IPS-20b (cell line): ENCODE data around the gene CDCA3.
A peak's percentile ranks its signal among the peaks of the same experiment; 100 is the strongest.
"Not testable (repeated sequence)": the region's sequence is repeated elsewhere in the genome, so short reads cannot be mapped to it uniquely, and the experiment has no call there.

Experiments used
- H3K27ac ChIP-seq: one replicate; pipeline ENCODE4 v1.5.1; 2013; ENCODE audit warnings: low read length
- H3K27me3 ChIP-seq: 2 replicates; pipeline ENCODE4 v1.6.1; 2013; ENCODE audit warnings: mild to moderate bottlenecking, low read length, inconsistent platforms; ENCODE audit not compliant: insufficient read depth
- H3K36me3 ChIP-seq: 2 replicates; pipeline ENCODE4 v1.6.1; 2013; ENCODE audit warnings: low read depth, mild to moderate bottlenecking, inconsistent platforms, low read length, moderate library complexity; ENCODE audit not compliant: insufficient read depth
- H3K4me1 ChIP-seq: 2 replicates; pipeline ENCODE4 v1.6.1; 2013; ENCODE audit warnings: mild to moderate bottlenecking, control low read depth, inconsistent platforms, low read length, moderate library complexity; ENCODE audit not compliant: insufficient read depth
- H3K4me3 ChIP-seq: 2 replicates; pipeline ENCODE4 v1.5.1; 2013; ENCODE audit warnings: mild to moderate bottlenecking, low read length, inconsistent platforms
- H3K9ac ChIP-seq: 2 replicates; pipeline ENCODE4 v1.6.1; 2013; ENCODE audit warnings: low read depth, mild to moderate bottlenecking, inconsistent platforms, low read length, moderate library complexity
- H3K9me3 ChIP-seq: 2 replicates; pipeline ENCODE4 v1.6.1; 2013; ENCODE audit warnings: mild to moderate bottlenecking, low read depth, low read length, inconsistent platforms; ENCODE audit not compliant: insufficient read depth

Gene CDCA3

GRCh38 chr12:6887460-6887859, 36.4 kb upstream of the CDCA3 start:
- Histone ChIP-seq H3K4me3 (no peak overlapping the region), H3K27me3 (no peaks in the 10 kb centered on the region), H3K36me3 (peaks cover 16% of the 10 kb centered on the region), H3K4me1 (peaks cover 20% of the 10 kb centered on the region), H3K9ac (no peak overlapping the region), H3K9me3 (no peaks in the 10 kb centered on the region), H3K27ac (no peak overlapping the region)

GRCh38 chr12:6886206-6886999, 35.3 kb upstream of the CDCA3 start:
- not testable (repeated sequence) for H3K27ac ChIP-seq, H3K27me3 ChIP-seq, H3K9me3 ChIP-seq, H3K4me3 ChIP-seq
- Histone ChIP-seq H3K9ac (peak overlapping the region; percentile 37; the same call in 1 of the 2 replicates), H3K4me1 (peaks cover 20% of the 10 kb centered on the region), H3K36me3 (peaks cover 16% of the 10 kb centered on the region)

GRCh38 chr12:6884539-6884938, 33.5 kb upstream of the CDCA3 start:
- no peaks in the 10 kb centered on the region for H3K27me3 ChIP-seq
- H3K9me3 ChIP-seq, result no peaks in the 10 kb centered on the region
- H3K4me1 ChIP-seq, result peaks cover 15% of the 10 kb centered on the region
- H3K9ac ChIP-seq, result no peak overlapping the region
- no peak overlapping the region for H3K4me3 ChIP-seq
- H3K27ac ChIP-seq, result no peak overlapping the region
- H3K36me3 ChIP-seq, result peaks cover 16% of the 10 kb centered on the region

- H3K9me3 ChIP-seq, result no peaks in the 10 kb centered on the region
- H3K4me3 ChIP-seq, result no peak overlapping the region
- H3K27ac ChIP-seq, result no peak overlapping the region
- H3K9ac ChIP-seq, result no peak overlapping the region
- H3K4me1 ChIP-seq, result peaks cover 15% of the 10 kb centered on the region
- no peaks in the 10 kb centered on the region for H3K27me3 ChIP-seq
- peaks cover 16% of the 10 kb centered on the region for H3K36me3 ChIP-seq
Measured at GRCh38 chr12:6883683-6884082, 32.6 kb upstream of the CDCA3 start.

- Histone ChIP-seq H3K9ac (no peak overlapping the region), H3K4me3 (no peak overlapping the region), H3K27ac (no peak overlapping the region), H3K27me3 (no peaks in the 10 kb centered on the region), H3K36me3 (peaks cover 16% of the 10 kb centered on the region), H3K4me1 (peaks cover 12% of the 10 kb centered on the region; the same call in 1 of the 2 replicates), H3K9me3 (no peaks in the 10 kb centered on the region)
Measured at GRCh38 chr12:6883252-6883651, 32.2 kb upstream of the CDCA3 start.

GRCh38 chr12:6879824-6880223, 28.7 kb upstream of the CDCA3 start:
- not testable (repeated sequence) for H3K9ac ChIP-seq, H3K27ac ChIP-seq, H3K4me3 ChIP-seq, H3K9me3 ChIP-seq, H3K27me3 ChIP-seq, H3K4me1 ChIP-seq
- peaks cover 13% of the 10 kb centered on the region for H3K36me3 ChIP-seq

GRCh38 chr12:6874015-6874368, 22.9 kb upstream of the CDCA3 start:
- peaks cover 30% of the 10 kb centered on the region for H3K36me3 ChIP-seq
- not testable (repeated sequence) for H3K9me3 ChIP-seq, H3K27me3 ChIP-seq, H3K4me1 ChIP-seq, H3K27ac ChIP-seq
- peak overlapping the region; percentile 63; the same call in 1 of the 2 replicates for H3K9ac ChIP-seq
- peak overlapping the region; percentile 73 for H3K4me3 ChIP-seq

- Histone ChIP-seq H3K36me3 (peaks cover 33% of the 10 kb centered on the region), H3K4me1 (0 out of 2 replicates have a peak, but pooled peaks cover 5% of the 10 kb centered on the region), H3K27ac (peak within 1 kb of the TSS; percentile 64), H3K9me3 (no peaks in the 10 kb centered on the region), H3K27me3 (no peaks in the 10 kb centered on the region), H3K4me3 (peak within 1 kb of the TSS; percentile 96), H3K9ac (peak within 1 kb of the TSS; percentile 95)
Measured at GRCh38 chr12:6873094-6874014, 22.3 kb upstream of the CDCA3 start, which contains the start of gene SPSB2. Gene SPSB2, minus strand, starts transcription at chr12:6873303. Its CDS starts 402 bp downstream, at chr12:6872901.

GRCh38 chr12:6872073-6873048, 21.3 kb upstream of the CDCA3 start:
- Histone ChIP-seq H3K27ac (peak overlapping the region; percentile 64), H3K4me1 (0 out of 2 replicates have a peak, but pooled peaks cover 5% of the 10 kb centered on the region)

GRCh38 chr12:6871052-6871957, 20.2 kb upstream of the CDCA3 start:
- no peaks in the 10 kb centered on the region for H3K9me3 ChIP-seq
- H3K4me1 ChIP-seq, result peaks cover 11% of the 10 kb centered on the region; the same call in 1 of the 2 replicates
- H3K9ac ChIP-seq, result peak overlapping the region; percentile 95; the same call in 1 of the 2 replicates
- peak overlapping the region; percentile 96 for H3K4me3 ChIP-seq
- peak overlapping the region; percentile 64 for H3K27ac ChIP-seq
- peaks cover 33% of the 10 kb centered on the region for H3K36me3 ChIP-seq
- no peaks in the 10 kb centered on the region for H3K27me3 ChIP-seq

More at GRCh38 chr12:6872073-6873048, 21.3 kb upstream of the CDCA3 start:
- peak overlapping the region; percentile 95 for H3K9ac ChIP-seq
- H3K9me3 ChIP-seq, result no peaks in the 10 kb centered on the region
- peaks cover 33% of the 10 kb centered on the region for H3K36me3 ChIP-seq
- H3K27me3 ChIP-seq, result no peaks in the 10 kb centered on the region
- peak overlapping the region; percentile 96 for H3K4me3 ChIP-seq
